ENCODE results near the gene RPL14. TPM values are rescaled to one million over a fixed set of nuclear protein-coding genes. Genes with fewer than 3 reads are reported as not detected.

RPL14 gene
- total RNA-seq, 2 experiments from 2014 or later: 3,410 to 3,594 TPM

DNA sequence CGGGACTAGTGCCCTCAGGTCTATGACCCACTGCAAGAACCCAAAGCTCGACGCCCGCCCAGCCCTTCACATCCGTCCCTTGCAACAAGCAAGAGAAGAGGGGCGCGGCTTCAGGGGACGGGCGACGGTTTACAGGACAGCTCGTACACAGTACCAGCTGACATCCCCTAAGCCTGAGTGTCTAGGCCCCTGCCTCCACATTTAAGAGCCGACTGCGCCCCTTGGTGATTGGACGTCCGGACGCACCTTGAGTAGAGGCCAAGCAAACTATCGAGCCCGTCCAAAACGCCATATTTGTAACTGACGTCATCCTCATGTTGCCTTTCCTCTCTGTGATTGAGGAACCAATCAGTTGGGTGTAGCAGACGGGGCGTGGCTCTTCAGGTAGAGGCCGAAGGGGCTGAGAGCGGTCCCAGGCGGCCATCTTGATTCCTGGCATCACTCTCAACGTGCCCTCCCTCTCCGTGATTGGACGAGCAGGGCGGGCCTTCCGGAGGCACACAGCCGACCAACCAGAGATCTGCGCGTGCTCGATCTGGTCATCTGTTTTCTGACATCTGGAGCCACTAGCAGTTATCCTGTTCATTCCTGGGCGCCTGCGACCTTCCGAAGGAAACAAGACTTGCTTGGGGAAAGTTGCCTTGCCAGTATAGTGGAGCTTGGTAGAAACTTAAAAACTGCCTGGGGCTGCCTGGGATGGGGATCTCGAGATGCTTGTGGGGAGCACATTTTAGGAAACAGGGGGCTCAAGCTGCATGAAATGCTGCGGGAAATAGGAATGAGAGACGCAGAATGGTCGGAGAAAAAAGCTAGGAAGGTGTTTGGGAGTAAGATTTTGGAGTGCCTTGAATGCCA lies 4.0 kb upstream of the RPL14 start:
- H3K36me3 Mint-ChIP-seq (ENCODE audit: low read depth): peaks cover 14% of the 10 kb centered on the region
- peak overlapping the region; percentile 93 for H3K27ac Mint-ChIP-seq
- DNase-seq: peak; percentile 99
- intact Hi-C loops (cut with micrococcal nuclease): loop anchor here (5.0 kb wide), 1 partner anchor 116 kb away; no protein-coding TSS in a partner anchor
- TF ChIP-seq, protein P1, sequence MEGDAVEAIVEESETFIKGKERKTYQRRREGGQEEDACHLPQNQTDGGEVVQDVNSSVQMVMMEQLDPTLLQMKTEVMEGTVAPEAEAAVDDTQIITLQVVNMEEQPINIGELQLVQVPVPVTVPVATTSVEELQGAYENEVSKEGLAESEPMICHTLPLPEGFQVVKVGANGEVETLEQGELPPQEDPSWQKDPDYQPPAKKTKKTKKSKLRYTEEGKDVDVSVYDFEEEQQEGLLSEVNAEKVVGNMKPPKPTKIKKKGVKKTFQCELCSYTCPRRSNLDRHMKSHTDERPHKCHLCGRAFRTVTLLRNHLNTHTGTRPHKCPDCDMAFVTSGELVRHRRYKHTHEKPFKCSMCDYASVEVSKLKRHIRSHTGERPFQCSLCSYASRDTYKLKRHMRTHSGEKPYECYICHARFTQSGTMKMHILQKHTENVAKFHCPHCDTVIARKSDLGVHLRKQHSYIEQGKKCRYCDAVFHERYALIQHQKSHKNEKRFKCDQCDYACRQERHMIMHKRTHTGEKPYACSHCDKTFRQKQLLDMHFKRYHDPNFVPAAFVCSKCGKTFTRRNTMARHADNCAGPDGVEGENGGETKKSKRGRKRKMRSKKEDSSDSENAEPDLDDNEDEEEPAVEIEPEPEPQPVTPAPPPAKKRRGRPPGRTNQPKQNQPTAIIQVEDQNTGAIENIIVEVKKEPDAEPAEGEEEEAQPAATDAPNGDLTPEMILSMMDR (IDR thresholded peaks at IDR 0.05): no peak
- H3K4me3 Mint-ChIP-seq: peak overlapping the region; percentile 94
- ATAC-seq: peak; percentile 93
- ChIA-PET CTCF (interaction anchor here (1.1 to 3.0 kb wide), 5 partner anchors 12 to 144 kb away, joined by 3 to 13 read pairs (median 5); partner anchors contain the start of gene ZNF620), POLR2A (interaction anchor here (0.5 to 3.6 kb wide), 9 partner anchors 11 to 1046 kb away, joined by 3 to 38 read pairs (median 4); partner anchors contain the start of genes CTNNB1, RPSA, ZNF619 and ZNF621)
- no peaks in the 10 kb centered on the region for H3K9me3 Mint-ChIP-seq
- H3K27me3 Mint-ChIP-seq: no peaks in the 10 kb centered on the region
- H3K4me1 Mint-ChIP-seq (ENCODE audit: low read depth): peaks cover 33% of the 10 kb centered on the region

DNA sequence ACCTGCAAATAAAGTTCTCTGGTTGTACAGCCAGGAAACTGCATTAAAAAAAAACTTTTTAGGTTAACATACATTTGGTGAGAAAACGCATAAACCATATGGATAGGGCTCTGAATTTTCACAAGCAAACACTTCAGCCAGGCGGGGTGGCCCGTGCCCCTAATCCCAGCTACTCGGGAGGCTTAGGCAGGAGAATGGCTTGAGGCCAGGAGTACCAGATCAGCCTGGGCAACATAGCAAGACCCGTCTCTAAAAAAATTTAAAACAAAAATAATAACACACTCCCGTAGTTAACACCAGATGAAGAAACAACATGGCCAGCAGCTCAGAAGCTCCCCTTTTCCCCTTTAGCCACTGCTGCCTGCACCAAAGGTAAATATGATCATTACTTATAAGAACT lies 3.2 kb upstream of the RPL14 start:
- Mint-ChIP-seq H3K27ac (peak overlapping the region; percentile 93), H3K9me3 (no peaks in the 10 kb centered on the region), H3K4me3 (peak overlapping the region; percentile 94), H3K4me1 (ENCODE audit: low read depth) (peaks cover 38% of the 10 kb centered on the region), H3K36me3 (ENCODE audit: low read depth) (peaks cover 23% of the 10 kb centered on the region), H3K27me3 (no peaks in the 10 kb centered on the region)
- ATAC-seq: no peak
- POLR2A ChIA-PET: interaction anchor here (0.8 to 3.6 kb wide), 5 partner anchors 10 to 143 kb away, joined by 3 to 38 read pairs (median 4); partner anchors contain the start of genes ZNF619 and ZNF620
- no peak for DNase-seq
- TF ChIP-seq, protein P1 (IDR thresholded peaks at IDR 0.05): no peak
- intact Hi-C loops (cut with micrococcal nuclease): loop anchor here (5.0 kb wide), 1 partner anchor 117 kb away; no protein-coding TSS in a partner anchor
- CTCF ChIA-PET: interaction anchor here (1.1 to 3.0 kb wide), 5 partner anchors 11 to 145 kb away, joined by 3 to 13 read pairs (median 5); partner anchors contain the start of gene ZNF620

DNA sequence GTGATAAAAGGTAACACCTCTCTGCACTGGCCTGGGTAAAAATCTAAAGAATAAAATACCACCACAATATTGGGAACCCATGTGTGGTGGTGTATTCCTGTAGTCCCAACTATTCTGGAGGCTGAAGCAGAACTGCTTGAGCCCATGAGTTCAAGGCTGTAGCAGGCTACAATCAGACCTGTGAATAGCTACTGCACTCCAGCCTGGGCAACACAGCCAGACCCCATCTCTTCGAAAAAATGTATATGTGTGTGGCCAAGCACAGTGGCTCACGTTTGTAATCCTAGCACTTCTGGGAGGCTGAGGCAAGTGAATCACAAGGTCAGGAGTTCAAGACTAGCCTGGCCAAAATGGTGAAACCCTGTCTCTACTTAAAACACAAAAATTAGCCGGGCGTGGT lies 1.8 kb upstream of the RPL14 start:
- peak overlapping the region; percentile 88 for H3K4me3 Mint-ChIP-seq
- peaks cover 37% of the 10 kb centered on the region for H3K36me3 Mint-ChIP-seq (ENCODE audit: low read depth)
- ChIA-PET POLR2A (no interaction called here), CTCF (no interaction called here)
- H3K9me3 Mint-ChIP-seq: no peaks in the 10 kb centered on the region
- peaks cover 47% of the 10 kb centered on the region for H3K4me1 Mint-ChIP-seq (ENCODE audit: low read depth)
- TF ChIP-seq, protein P1 (IDR thresholded peaks at IDR 0.05): no peak
- intact Hi-C loops (cut with micrococcal nuclease): loop anchor here (5.0 kb wide), 1 partner anchor 143 kb away; no protein-coding TSS in a partner anchor
- DNase-seq (no peak), ATAC-seq (no peak)
- peak overlapping the region; percentile 15 for H3K27ac Mint-ChIP-seq
- no peaks in the 10 kb centered on the region for H3K27me3 Mint-ChIP-seq

DNA sequence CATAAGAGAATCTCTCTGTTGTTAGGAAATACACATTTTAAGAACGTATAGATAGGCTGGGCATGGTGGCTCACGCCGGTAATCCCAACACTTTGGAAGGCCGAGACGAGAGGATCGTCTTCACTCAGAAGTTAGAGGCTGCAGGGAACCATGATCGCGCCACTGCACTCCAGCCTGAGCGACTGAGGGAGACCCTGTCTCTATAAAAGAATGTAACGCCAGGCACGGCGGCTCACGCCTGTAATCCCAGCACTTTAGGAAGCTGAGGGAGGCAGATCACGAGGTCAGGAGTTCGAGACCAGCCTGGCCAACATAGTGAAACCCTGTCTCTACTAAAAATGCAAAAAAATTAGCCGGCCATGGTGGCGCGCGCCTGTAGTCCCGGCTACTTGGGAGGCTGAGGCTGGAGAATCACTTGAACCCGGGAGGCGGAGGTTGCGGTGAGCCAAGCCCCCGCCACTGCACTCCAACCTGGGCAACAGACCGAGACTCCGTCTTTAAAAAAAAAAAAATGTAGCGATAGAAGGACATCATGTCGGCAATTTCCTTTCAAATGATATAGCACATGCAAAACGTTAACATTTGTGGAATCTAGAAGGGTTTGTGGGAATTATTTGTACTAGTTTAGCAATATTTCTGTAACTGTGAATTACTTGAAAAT lies 730 bp upstream of the RPL14 start:
- intact Hi-C loops (cut with micrococcal nuclease): loop anchor here (5.0 kb wide), 1 partner anchor 144 kb away; no protein-coding TSS in a partner anchor
- Mint-ChIP-seq H3K36me3 (ENCODE audit: low read depth) (peaks cover 42% of the 10 kb centered on the region), H3K4me3 (peak overlapping the region; percentile 88), H3K9me3 (no peaks in the 10 kb centered on the region), H3K27me3 (no peaks in the 10 kb centered on the region), H3K4me1 (ENCODE audit: low read depth) (peaks cover 52% of the 10 kb centered on the region), H3K27ac (peak overlapping the region; percentile 91)
- TF ChIP-seq, protein P1 (IDR thresholded peaks at IDR 0.05): no peak
- CTCF ChIA-PET: interaction anchor here (1.2 to 1.6 kb wide), 2 partner anchors 139 to 148 kb away, joined by 3 to 4 read pairs; no protein-coding TSS in a partner anchor
- ATAC-seq: no peak
- no peak for DNase-seq
- POLR2A ChIA-PET: interaction anchor here (0.6 to 4.1 kb wide), 10 partner anchors 9 to 145 kb away, joined by 3 to 26 read pairs (median 4); partner anchors contain the start of genes ZNF619 and ZNF621
